Measurements from ENCODE around the gene MDGA2.
A peak's percentile ranks its signal among the peaks of the same experiment; 100 is the strongest.

MDGA2 gene

GRCh38 chr14:47665337-47666134 lies 9.9 kb downstream of the MDGA2 start:
- H3K4ac ChIP-seq (ENCODE audit: low read length), result no peak overlapping the region
- no peak overlapping the region for H2BK5ac ChIP-seq (ENCODE audit: low read length)
- no peaks in the 10 kb centered on the region for H3K4me1 ChIP-seq (ENCODE audit: control insufficient read depth in 2 of 2, insufficient read depth in 1 of 2, low read depth in 1 of 2, low read length in 2 of 2)
- no peak overlapping the region for H2BK12ac ChIP-seq (ENCODE audit: low read length)
- H3K23ac ChIP-seq (ENCODE audit: low read depth, low read length, poor library complexity), result no peak overlapping the region
- no peaks in the 10 kb centered on the region for H3K27me3 ChIP-seq (ENCODE audit: control insufficient read depth in 3 of 3, insufficient read depth in 3 of 3, low read depth in 1 of 3, low read length in 3 of 3)
- no peak overlapping the region for H2AK5ac ChIP-seq (ENCODE audit: low read depth, low read length)
- H2BK15ac ChIP-seq (ENCODE audit: low read length), result no peak overlapping the region
- no peak overlapping the region for H3K4me2 ChIP-seq (ENCODE audit: insufficient read depth, low read length, poor library complexity, severe bottlenecking)
- H3K9ac ChIP-seq (ENCODE audit: low read depth, low read length, poor library complexity), result no peak overlapping the region
- H2AFZ ChIP-seq (ENCODE audit: low read length), result no peak overlapping the region
- no peak overlapping the region for H3K27ac ChIP-seq (replicated peaks; ENCODE audit: low read length)
- no peak overlapping the region for H3K18ac ChIP-seq (ENCODE audit: low read length)
- H3K14ac ChIP-seq (ENCODE audit: low read length), result no peak overlapping the region
- no peaks in the 10 kb centered on the region for H3K36me3 ChIP-seq (replicated peaks in 1 of 2; ENCODE audit: control insufficient read depth in 2 of 2, insufficient read depth in 2 of 2, low read length in 2 of 2)
- H4K8ac ChIP-seq (ENCODE audit: low read depth, low read length), result peak overlapping the region; percentile 24
- WGBS, 2 donors (ENCODE audit: extremely low coverage in 2 of 2, insufficient read length in 2 of 2, insufficient replicate concordance in 1 of 2), result no CpG with 5 or more reads among the region's 28 CpGs
- no peak overlapping the region for H4K91ac ChIP-seq (ENCODE audit: low read depth, low read length, poor library complexity)
- no peaks in the 10 kb centered on the region for H3K79me1 ChIP-seq (ENCODE audit: low read depth, low read length)
- no peaks in the 10 kb centered on the region for H3K9me3 ChIP-seq (replicated peaks in 1 of 2; ENCODE audit: control insufficient read depth in 2 of 2, insufficient read depth in 1 of 2, low read depth in 1 of 2, low read length in 2 of 2)
- H3K4me3 ChIP-seq (ENCODE audit: low read length in 2 of 2), result no peak overlapping the region
- no peak for DNase-seq (ENCODE audit: low spot score)
- H2BK120ac ChIP-seq (ENCODE audit: low read depth, low read length), result no peak overlapping the region

GRCh38 chr14:47662466-47662865 lies 12.9 kb downstream of the MDGA2 start:
- Histone ChIP-seq H2BK120ac (ENCODE audit: low read depth, low read length) (no peak overlapping the region), H3K27ac (replicated peaks; ENCODE audit: low read length) (no peak overlapping the region), H3K14ac (ENCODE audit: low read length) (no peak overlapping the region)

GRCh38 chr14:47660158-47660557 lies 15.2 kb downstream of the MDGA2 start:
- Histone ChIP-seq H3K18ac (ENCODE audit: low read length) (no peak overlapping the region), H4K8ac (ENCODE audit: low read depth, low read length) (no peak overlapping the region), H2BK5ac (ENCODE audit: low read length) (no peak overlapping the region), H3K4me1 (ENCODE audit: control insufficient read depth in 2 of 2, insufficient read depth in 1 of 2, low read depth in 1 of 2, low read length in 2 of 2) (peaks cover 0 to 6% of the 10 kb centered on the region in 2 donors), H2AFZ (ENCODE audit: low read length) (peak overlapping the region; percentile 4), H2AK5ac (ENCODE audit: low read depth, low read length) (no peak overlapping the region), H3K9ac (ENCODE audit: low read depth, low read length, poor library complexity) (no peak overlapping the region), H3K4me2 (ENCODE audit: insufficient read depth, low read length, poor library complexity, severe bottlenecking) (no peak overlapping the region), H3K4ac (ENCODE audit: low read length) (no peak overlapping the region), H3K14ac (ENCODE audit: low read length) (no peak overlapping the region), H4K91ac (ENCODE audit: low read depth, low read length, poor library complexity) (no peak overlapping the region), H3K36me3 (replicated peaks in 1 of 2; ENCODE audit: control insufficient read depth in 2 of 2, insufficient read depth in 2 of 2, low read length in 2 of 2) (no peaks in the 10 kb centered on the region), H3K4me3 (ENCODE audit: low read length in 2 of 2) (no peak overlapping the region), H3K79me1 (ENCODE audit: low read depth, low read length) (no peaks in the 10 kb centered on the region), H3K27ac (replicated peaks; ENCODE audit: low read length) (no peak overlapping the region), H2BK15ac (ENCODE audit: low read length) (no peak overlapping the region), H3K23ac (ENCODE audit: low read depth, low read length, poor library complexity) (no peak overlapping the region), H3K27me3 (ENCODE audit: control insufficient read depth in 3 of 3, insufficient read depth in 3 of 3, low read depth in 1 of 3, low read length in 3 of 3) (no peaks in the 10 kb centered on the region), H2BK12ac (ENCODE audit: low read length) (no peak overlapping the region), H2BK120ac (ENCODE audit: low read depth, low read length) (no peak overlapping the region), H3K9me3 (replicated peaks in 1 of 2; ENCODE audit: control insufficient read depth in 2 of 2, insufficient read depth in 1 of 2, low read depth in 1 of 2, low read length in 2 of 2) (no peaks in the 10 kb centered on the region)
- no CpG with 5 or more reads among the region's 2 CpGs for WGBS, 2 donors (ENCODE audit: extremely low coverage in 2 of 2, insufficient read length in 2 of 2, insufficient replicate concordance in 1 of 2)
- DNase-seq (ENCODE audit: low spot score), result no peak

More at GRCh38 chr14:47662466-47662865, 12.9 kb downstream of the MDGA2 start:
- Histone ChIP-seq H3K23ac (ENCODE audit: low read depth, low read length, poor library complexity) (no peak overlapping the region), H3K36me3 (replicated peaks in 1 of 2; ENCODE audit: control insufficient read depth in 2 of 2, insufficient read depth in 2 of 2, low read length in 2 of 2) (no peaks in the 10 kb centered on the region), H4K91ac (ENCODE audit: low read depth, low read length, poor library complexity) (no peak overlapping the region), H3K79me1 (ENCODE audit: low read depth, low read length) (no peaks in the 10 kb centered on the region), H3K4me2 (ENCODE audit: insufficient read depth, low read length, poor library complexity, severe bottlenecking) (no peak overlapping the region), H2BK5ac (ENCODE audit: low read length) (no peak overlapping the region), H3K9ac (ENCODE audit: low read depth, low read length, poor library complexity) (no peak overlapping the region), H2BK12ac (ENCODE audit: low read length) (no peak overlapping the region), H3K9me3 (replicated peaks in 1 of 2; ENCODE audit: control insufficient read depth in 2 of 2, insufficient read depth in 1 of 2, low read depth in 1 of 2, low read length in 2 of 2) (no peaks in the 10 kb centered on the region), H2BK15ac (ENCODE audit: low read length) (no peak overlapping the region), H3K4me1 (ENCODE audit: control insufficient read depth in 2 of 2, insufficient read depth in 1 of 2, low read depth in 1 of 2, low read length in 2 of 2) (peaks cover 0 to 6% of the 10 kb centered on the region in 2 donors), H2AFZ (ENCODE audit: low read length) (no peak overlapping the region), H2AK5ac (ENCODE audit: low read depth, low read length) (no peak overlapping the region), H3K18ac (ENCODE audit: low read length) (no peak overlapping the region), H3K4ac (ENCODE audit: low read length) (no peak overlapping the region), H4K8ac (ENCODE audit: low read depth, low read length) (no peak overlapping the region), H3K4me3 (ENCODE audit: low read length in 2 of 2) (no peak overlapping the region), H3K27me3 (ENCODE audit: control insufficient read depth in 3 of 3, insufficient read depth in 3 of 3, low read depth in 1 of 3, low read length in 3 of 3) (no peaks in the 10 kb centered on the region)
- DNase-seq (ENCODE audit: low spot score), result no peak
- no CpG with 5 or more reads among the region's 2 CpGs for WGBS, 2 donors (ENCODE audit: extremely low coverage in 2 of 2, insufficient read length in 2 of 2, insufficient replicate concordance in 1 of 2)

DNA sequence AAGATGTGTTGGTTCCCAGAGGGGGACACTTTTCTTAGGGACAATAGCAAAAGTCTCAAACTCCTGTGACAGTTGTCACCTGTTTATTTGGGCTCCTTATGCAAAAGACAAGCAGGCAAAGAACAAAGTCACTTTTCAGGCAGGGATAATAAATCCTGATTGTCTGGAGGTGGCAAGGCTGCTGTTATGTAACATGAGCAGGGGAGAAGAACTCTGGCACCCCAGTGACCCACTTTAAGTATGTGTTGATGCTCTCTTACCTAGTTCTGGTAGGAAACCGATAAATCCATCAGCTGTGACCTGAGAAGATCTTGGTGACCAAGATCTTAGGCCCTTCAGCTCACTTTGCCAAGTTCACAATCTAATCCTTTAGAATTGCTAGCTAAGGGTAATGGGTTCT lies 17.4 kb downstream of the MDGA2 start:
- Histone ChIP-seq H3K14ac (ENCODE audit: low read length) (no peak overlapping the region), H2BK12ac (ENCODE audit: low read length) (no peak overlapping the region), H3K9ac (ENCODE audit: low read depth, low read length, poor library complexity) (no peak overlapping the region), H2BK5ac (ENCODE audit: low read length) (no peak overlapping the region), H3K27me3 (ENCODE audit: control insufficient read depth in 3 of 3, insufficient read depth in 3 of 3, low read depth in 1 of 3, low read length in 3 of 3) (no peaks in the 10 kb centered on the region), H3K4me3 (ENCODE audit: low read length in 2 of 2) (no peak overlapping the region), H3K4me2 (ENCODE audit: insufficient read depth, low read length, poor library complexity, severe bottlenecking) (no peak overlapping the region), H3K27ac (replicated peaks; ENCODE audit: low read length) (no peak overlapping the region), H3K36me3 (replicated peaks in 1 of 2; ENCODE audit: control insufficient read depth in 2 of 2, insufficient read depth in 2 of 2, low read length in 2 of 2) (no peaks in the 10 kb centered on the region), H2AFZ (ENCODE audit: low read length) (no peak overlapping the region), H2BK120ac (ENCODE audit: low read depth, low read length) (no peak overlapping the region), H3K9me3 (replicated peaks in 1 of 2; ENCODE audit: control insufficient read depth in 2 of 2, insufficient read depth in 1 of 2, low read depth in 1 of 2, low read length in 2 of 2) (no peaks in the 10 kb centered on the region), H3K18ac (ENCODE audit: low read length) (no peak overlapping the region), H3K4me1 (ENCODE audit: control insufficient read depth in 2 of 2, insufficient read depth in 1 of 2, low read depth in 1 of 2, low read length in 2 of 2) (peaks cover 0 to 6% of the 10 kb centered on the region in 2 donors), H3K4ac (ENCODE audit: low read length) (no peak overlapping the region), H3K23ac (ENCODE audit: low read depth, low read length, poor library complexity) (no peak overlapping the region), H2BK15ac (ENCODE audit: low read length) (no peak overlapping the region), H2AK5ac (ENCODE audit: low read depth, low read length) (no peak overlapping the region), H4K91ac (ENCODE audit: low read depth, low read length, poor library complexity) (no peak overlapping the region), H3K79me1 (ENCODE audit: low read depth, low read length) (no peaks in the 10 kb centered on the region), H4K8ac (ENCODE audit: low read depth, low read length) (no peak overlapping the region)
- WGBS, 2 donors (ENCODE audit: extremely low coverage in 2 of 2, insufficient read length in 2 of 2, insufficient replicate concordance in 1 of 2), result no CpG with 5 or more reads among the region's 1 CpG
- no peak for DNase-seq (ENCODE audit: low spot score)

Measured in neuronal stem cell (in vitro differentiated cells).